ENCODE results near the gene RPL13A.

RPL13A gene

GRCh38 chr19:49445997-49446396, 41.4 kb upstream of the RPL13A start:
- TF ChIP-seq CTCF (IDR thresholded peaks at IDR 0.05): no peak
- H3K9me3 ChIP-seq: no peaks in the 10 kb centered on the region
- intact Hi-C loops (cut with DNase I; ENCODE audit: low total_unique reads): loop anchor here (10.0 kb wide), 1 partner anchor 181 kb away; no protein-coding TSS in a partner anchor
- H3K27ac ChIP-seq: no peak overlapping the region
- peaks cover 0 to 16% of the 10 kb centered on the region in 2 donors for H3K27me3 ChIP-seq
- H3K4me3 ChIP-seq: no peak overlapping the region
- peaks cover 0 to 28% (median 14%) of the 10 kb centered on the region in 4 donors for H3K4me1 ChIP-seq
- H3K36me3 ChIP-seq: peaks cover 7 to 37% (median 17%) of the 10 kb centered on the region in 3 donors
- DNase-seq: no peak

- TF ChIP-seq CTCF (IDR thresholded peaks at IDR 0.05): no peak
- DNase-seq: no peak
- Histone ChIP-seq H3K36me3 (peaks cover 7 to 37% (median 17%) of the 10 kb centered on the region in 3 donors), H3K27ac (no peak overlapping the region), H3K4me1 (peaks cover 0 to 16% (median 5%) of the 10 kb centered on the region in 4 donors), H3K9me3 (no peaks in the 10 kb centered on the region), H3K4me3 (no peak overlapping the region), H3K27me3 (peaks cover 0 to under 1% of the 10 kb centered on the region in 2 donors)
- intact Hi-C loops (cut with DNase I; ENCODE audit: low total_unique reads): loop anchor here (10.0 kb wide), 1 partner anchor 183 kb away; no protein-coding TSS in a partner anchor
Observed at GRCh38 chr19:49447485-49448431, 39.6 kb upstream of the RPL13A start.

- Histone ChIP-seq H3K36me3 (peaks cover 7 to 37% (median 17%) of the 10 kb centered on the region in 3 donors), H3K4me1 (peaks cover 0 to 12% (median 4%) of the 10 kb centered on the region in 4 donors), H3K9me3 (no peaks in the 10 kb centered on the region), H3K27ac (no peak overlapping the region), H3K4me3 (no peak overlapping the region), H3K27me3 (no peaks in the 10 kb centered on the region)
- TF ChIP-seq CTCF (IDR thresholded peaks at IDR 0.05): no peak
- DNase-seq: no peak
- intact Hi-C loops (cut with DNase I; ENCODE audit: low total_unique reads): loop anchor here (10.0 kb wide), 1 partner anchor 184 kb away; no protein-coding TSS in a partner anchor
Observed at GRCh38 chr19:49448432-49448786, 39.0 kb upstream of the RPL13A start.

- Histone ChIP-seq H3K4me1 (peaks cover 0 to 21% (median 12%) of the 10 kb centered on the region in 4 donors), H3K4me3 (peak overlapping the region in 1 of 2 donors; percentile 62)
- intact Hi-C loops (cut with DNase I; ENCODE audit: low total_unique reads): no loop called here
Observed at GRCh38 chr19:49450405-49450804, 37.0 kb upstream of the RPL13A start.

More at GRCh38 chr19:49450405-49450804, 37.0 kb upstream of the RPL13A start:
- H3K27ac ChIP-seq: no peak overlapping the region
- TF ChIP-seq CTCF (IDR thresholded peaks at IDR 0.05): no peak
- peaks cover 7 to 37% (median 17%) of the 10 kb centered on the region in 3 donors for H3K36me3 ChIP-seq
- H3K27me3 ChIP-seq: no peaks in the 10 kb centered on the region
- no peak for DNase-seq
- no peaks in the 10 kb centered on the region for H3K9me3 ChIP-seq
